Stimulated activated CD4-positive, alpha-beta T cell treated with anti-CD3 and anti-CD28 coated beads, TNF-alpha, amount 100 ng/mL, for 48 hours (primary cell): ENCODE results near the gene HOTAIR.
A peak's percentile ranks its signal among the peaks of the same experiment; 100 is the strongest.

ENCODE experiments used
- DNase-seq, 3 donors: peaks; one replicate each; pipeline ENCODE4 v3.0.0-alpha.2; 2020; ENCODE audit warnings: low read depth in 3 of 3

The HOTAIR gene

GRCh38 chr12:53948650-53949593 lies 25.8 kb downstream of the HOTAIR start:
- DNase-seq = no peak

GRCh38 chr12:53947743-53948142 lies 27.0 kb downstream of the HOTAIR start:
- no peak for DNase-seq

GRCh38 chr12:53944907-53945847 lies 29.6 kb downstream of the HOTAIR start:
- DNase-seq = no peak

GRCh38 chr12:53944209-53944608 lies 30.5 kb downstream of the HOTAIR start:
- no peak for DNase-seq

GRCh38 chr12:53942467-53942997 lies 32.2 kb downstream of the HOTAIR start:
- DNase-seq = no peak

- DNase-seq = no peak
Measured at GRCh38 chr12:53941750-53942149, 33.0 kb downstream of the HOTAIR start.

- no peak for DNase-seq
Measured at GRCh38 chr12:53941187-53941586, 33.6 kb downstream of the HOTAIR start.

GRCh38 chr12:53940443-53941014 lies 34.2 kb downstream of the HOTAIR start:
- DNase-seq = no peak

GRCh38 chr12:53939141-53940108 lies 35.3 kb downstream of the HOTAIR start:
- no peak for DNase-seq

GRCh38 chr12:53938326-53939140 lies 36.2 kb downstream of the HOTAIR start, which contains the start of gene HOXC13:
Gene HOXC13 (plus strand): TSS chr12:53938831. CDS start chr12:53938907, 76 bp downstream.
- DNase-seq = peak in 2 of 3 donors; percentile 40 to 43

- DNase-seq = no peak
Measured at GRCh38 chr12:53937596-53938325, 37.0 kb downstream of the HOTAIR start.

GRCh38 chr12:53937099-53937498 lies 37.7 kb downstream of the HOTAIR start:
- DNase-seq = no peak

- no peak for DNase-seq
Measured at GRCh38 chr12:53935383-53936341, 39.1 kb downstream of the HOTAIR start.

- no peak for DNase-seq
Measured at GRCh38 chr12:53932915-53933314, 41.8 kb downstream of the HOTAIR start.

GRCh38 chr12:53931844-53932581 lies 42.7 kb downstream of the HOTAIR start:
- DNase-seq = no peak

- no peak for DNase-seq
Measured at GRCh38 chr12:53930591-53931255, 44.0 kb downstream of the HOTAIR start.
